ENCODE results near the gene UBE2F. TPM values are rescaled to one million over a fixed set of nuclear protein-coding genes. Genes with fewer than 3 reads are reported as not detected.
A peak's percentile ranks its signal among the peaks of the same experiment; 100 is the strongest.

Gene UBE2F
- total and polyA plus RNA-seq, 2 of the 13 experiments (the other 11 are each of a cell fraction or from before 2014, with no cell fraction given), result 35.4 to 73.1 TPM

GRCh38 chr2:237934186-237934585 lies 32.6 kb upstream of the UBE2F start:
- POLR2A ChIA-PET, result no interaction called here
- no peak overlapping the region for H3K27ac ChIP-seq (ENCODE audit: extremely low read length, insufficient read depth, low read length)
- peak; percentile 44; the same call in 2 of the 3 replicates for ATAC-seq
- no peaks in the 10 kb centered on the region for H3K79me2 ChIP-seq (ENCODE audit: insufficient read depth, low read length)
- no peaks in the 10 kb centered on the region for H3K36me3 ChIP-seq (replicated peaks in 1 of 2; ENCODE audit: control insufficient read depth in 1 of 2, insufficient read depth in 2 of 2, low read length in 2 of 2)
- no peak for FAIRE-seq
- DNase-seq (ENCODE audit: low spot score), result no peak
- WGBS (ENCODE audit: low lambda C conversion rate), result 36% methylated on average over 5 of the region's 5 CpGs
- no peaks in the 10 kb centered on the region for H3K4me1 ChIP-seq (ENCODE audit: insufficient read depth, low read length)
- intact Hi-C loops (cut with micrococcal nuclease; ENCODE audit: unreplicated experiment), result loop anchor here (10.0 kb wide), 1 partner anchor 1969 kb away; no protein-coding TSS in a partner anchor
- no peak overlapping the region for H3K9ac ChIP-seq (ENCODE audit: insufficient read depth, low read depth, low read length)
- in situ Hi-C loops (cut with HindIII; ENCODE audit: extremely low pct_ligation_motif_present, low pct_unique_long_range_greater_than_20kb), result no loop called here
- H4K20me1 ChIP-seq (ENCODE audit: insufficient read depth, low read length), result no peaks in the 10 kb centered on the region
- H3K4me3 ChIP-seq (replicated peaks in 1 of 3; ENCODE audit: insufficient read depth in 1 of 3, low read depth in 2 of 3, low read length in 3 of 3), result no peak overlapping the region
- no peaks in the 10 kb centered on the region for H3K9me3 ChIP-seq (ENCODE audit: low read length)
- no peak overlapping the region for H3K4me2 ChIP-seq (ENCODE audit: low read depth, low read length)
- H2AFZ ChIP-seq (ENCODE audit: low read length), result no peak overlapping the region
- CTCF ChIA-PET (ENCODE audit: low intra/inter-chr PET ratio, low total read pairs), result no interaction called here
- TF ChIP-seq ZZZ3 (CRISPR knock-in tag; IDR thresholded peaks at IDR 0.05; ENCODE audit: borderline replicate concordance), result no peak
- H3K27me3 ChIP-seq (ENCODE audit: control insufficient read depth in 1 of 2, insufficient read depth in 2 of 2, low read length in 2 of 2), result peaks cover 3 to 11% of the 10 kb centered on the region in 2 experiments; a peak in 4 of 5 replicates
- no TSS peak for BruUV-seq (replicated peaks)

- in situ Hi-C loops (cut with HindIII; ENCODE audit: extremely low pct_ligation_motif_present, low pct_unique_long_range_greater_than_20kb) (no loop called here), intact Hi-C loops (cut with micrococcal nuclease; ENCODE audit: unreplicated experiment) (loop anchor here (10.0 kb wide), 1 partner anchor 1971 kb away; no protein-coding TSS in a partner anchor)
- Histone ChIP-seq H3K4me2 (ENCODE audit: low read depth, low read length) (no peak overlapping the region), H3K27me3 (ENCODE audit: control insufficient read depth in 1 of 2, insufficient read depth in 2 of 2, low read length in 2 of 2) (peaks cover 3 to 4% of the 10 kb centered on the region in 2 experiments; a peak in 2 of 5 replicates), H3K9ac (ENCODE audit: insufficient read depth, low read depth, low read length) (no peak overlapping the region), H4K20me1 (ENCODE audit: insufficient read depth, low read length) (no peaks in the 10 kb centered on the region), H3K9me3 (ENCODE audit: low read length) (no peaks in the 10 kb centered on the region), H3K27ac (ENCODE audit: extremely low read length, insufficient read depth, low read length) (no peak overlapping the region), H3K79me2 (ENCODE audit: insufficient read depth, low read length) (no peaks in the 10 kb centered on the region), H2AFZ (ENCODE audit: low read length) (no peak overlapping the region), H3K4me1 (ENCODE audit: insufficient read depth, low read length) (peaks cover 13% of the 10 kb centered on the region), H3K4me3 (replicated peaks in 1 of 3; ENCODE audit: insufficient read depth in 1 of 3, low read depth in 2 of 3, low read length in 3 of 3) (no peak overlapping the region), H3K36me3 (replicated peaks in 1 of 2; ENCODE audit: control insufficient read depth in 1 of 2, insufficient read depth in 2 of 2, low read length in 2 of 2) (no peaks in the 10 kb centered on the region)
- no TSS peak for BruUV-seq (replicated peaks)
- ATAC-seq (no peak), DNase-seq (ENCODE audit: low spot score) (no peak), FAIRE-seq (no peak)
- TF ChIP-seq ZNF143 (CRISPR knock-in tag; IDR thresholded peaks at IDR 0.05) (no peak), MAF1 (CRISPR knock-in tag; IDR thresholded peaks at IDR 0.05; ENCODE audit: borderline replicate concordance) (no peak), CEBPB (IDR thresholded peaks at IDR 0.05; ENCODE audit: borderline replicate concordance, low read depth, low read length) (peak; percentile 26; the same call in 1 of the 2 replicates), TGIF2 (CRISPR knock-in tag; IDR thresholded peaks at IDR 0.05) (no peak)
- CTCF ChIA-PET (ENCODE audit: low intra/inter-chr PET ratio, low total read pairs), result no interaction called here
- POLR2A ChIA-PET, result no interaction called here
- WGBS (ENCODE audit: low lambda C conversion rate), result 49% methylated on average over 11 of the region's 11 CpGs
Observed at GRCh38 chr2:237935740-237936452, 30.9 kb upstream of the UBE2F start.
